ENCODE data around the gene TXNRD2.

TXNRD2 gene

GRCh38 chr22:19875531-19876313, 65.9 kb downstream of the TXNRD2 start:
- TF ChIP-seq GATA3 (IDR thresholded peaks at IDR 0.05; ENCODE audit: low read depth, low read length) (no peak), GATA2 (IDR thresholded peaks at IDR 0.05; ENCODE audit: low read depth, low read length) (no peak)

GRCh38 chr22:19875061-19875530, 66.5 kb downstream of the TXNRD2 start:
- no peak for TF ChIP-seq GATA3 (IDR thresholded peaks at IDR 0.05; ENCODE audit: low read depth, low read length)
- TF ChIP-seq GATA2 (IDR thresholded peaks at IDR 0.05; ENCODE audit: low read depth, low read length), result no peak

- TF ChIP-seq GATA3 (IDR thresholded peaks at IDR 0.05; ENCODE audit: low read depth, low read length) (no peak), GATA2 (IDR thresholded peaks at IDR 0.05; ENCODE audit: low read depth, low read length) (no peak)
Observed at GRCh38 chr22:19874307-19875060, 67.1 kb downstream of the TXNRD2 start.

- TF ChIP-seq GATA3 (IDR thresholded peaks at IDR 0.05; ENCODE audit: low read depth, low read length), result no peak
- TF ChIP-seq GATA2 (IDR thresholded peaks at IDR 0.05; ENCODE audit: low read depth, low read length), result no peak
Observed at GRCh38 chr22:19873960-19874306, 67.7 kb downstream of the TXNRD2 start.

GRCh38 chr22:19873138-19873959, 68.3 kb downstream of the TXNRD2 start:
- TF ChIP-seq GATA2 (IDR thresholded peaks at IDR 0.05; ENCODE audit: low read depth, low read length), result no peak
- no peak for TF ChIP-seq GATA3 (IDR thresholded peaks at IDR 0.05; ENCODE audit: low read depth, low read length)

- TF ChIP-seq GATA2 (IDR thresholded peaks at IDR 0.05; ENCODE audit: low read depth, low read length), result no peak
- TF ChIP-seq GATA3 (IDR thresholded peaks at IDR 0.05; ENCODE audit: low read depth, low read length), result no peak
Observed at GRCh38 chr22:19872779-19873137, 68.9 kb downstream of the TXNRD2 start.

GRCh38 chr22:19871845-19872778, 69.5 kb downstream of the TXNRD2 start:
- TF ChIP-seq GATA2 (IDR thresholded peaks at IDR 0.05; ENCODE audit: low read depth, low read length) (no peak), GATA3 (IDR thresholded peaks at IDR 0.05; ENCODE audit: low read depth, low read length) (no peak)

GRCh38 chr22:19871023-19871844, 70.4 kb downstream of the TXNRD2 start:
- TF ChIP-seq GATA3 (IDR thresholded peaks at IDR 0.05; ENCODE audit: low read depth, low read length) (no peak), GATA2 (IDR thresholded peaks at IDR 0.05; ENCODE audit: low read depth, low read length) (no peak)

- no peak for TF ChIP-seq GATA2 (IDR thresholded peaks at IDR 0.05; ENCODE audit: low read depth, low read length)
Observed at GRCh38 chr22:19870153-19871022, 71.2 kb downstream of the TXNRD2 start.

GRCh38 chr22:19869497-19870152, 72.0 kb downstream of the TXNRD2 start:
- TF ChIP-seq GATA2 (IDR thresholded peaks at IDR 0.05; ENCODE audit: low read depth, low read length) (no peak), GATA3 (IDR thresholded peaks at IDR 0.05; ENCODE audit: low read depth, low read length) (no peak)

GRCh38 chr22:19868773-19869471, 72.7 kb downstream of the TXNRD2 start:
- TF ChIP-seq GATA3 (IDR thresholded peaks at IDR 0.05; ENCODE audit: low read depth, low read length) (no peak), GATA2 (IDR thresholded peaks at IDR 0.05; ENCODE audit: low read depth, low read length) (no peak)
